NCI-H2227 treated with DMSO at 0.1 percent for 48 hours (cell line): ENCODE data around the gene ARFGEF2.
A peak's percentile ranks its signal among the peaks of the same experiment; 100 is the strongest.
"Not testable (repeated sequence)": the region's sequence is repeated elsewhere in the genome, so short reads cannot be mapped to it uniquely, and the experiment has no call there.

Experiments used
- DNase-seq: peaks from one replicate; lab custom pipeline; 2025; lab: John Stamatoyannopoulos, UW

ARFGEF2 gene

DNA sequence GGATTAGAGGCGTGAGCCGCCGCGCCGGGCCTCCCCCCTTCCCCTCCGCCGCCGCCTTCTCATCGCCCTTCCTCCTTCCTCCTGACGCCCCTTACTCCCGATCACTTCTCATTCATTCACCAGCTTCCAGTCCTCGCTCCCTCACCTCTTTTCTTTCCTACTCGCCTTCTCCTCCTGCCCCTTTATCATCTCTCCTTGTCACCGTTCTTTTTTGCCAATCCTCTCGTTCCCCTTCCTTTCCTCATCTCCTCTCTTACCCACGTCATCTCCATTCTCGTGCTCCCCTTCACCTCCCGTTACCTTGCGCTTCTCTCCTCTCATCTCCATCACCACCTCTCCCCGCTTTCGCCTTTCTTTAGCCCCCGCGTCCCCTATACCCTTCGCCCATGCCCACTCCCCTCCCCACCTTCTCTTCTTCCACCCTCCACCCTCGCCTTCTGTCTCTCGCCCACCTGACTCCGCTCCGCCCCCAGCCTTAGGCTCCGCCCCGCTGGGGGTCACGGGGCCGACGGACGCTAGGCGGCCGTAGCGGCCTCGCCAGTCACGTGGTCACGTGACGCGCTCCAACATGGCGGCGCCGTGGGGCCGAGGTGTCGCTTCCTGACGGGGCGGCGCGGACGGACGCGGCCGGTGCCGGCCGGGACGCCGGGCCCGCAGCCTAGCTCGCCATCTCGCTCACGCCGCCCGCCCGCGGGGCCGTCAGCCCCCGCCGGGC lies at the start of gene ARFGEF2:
ARFGEF2 (plus strand) TSS at position 544 of the 715 bp plus-strand sequence. CDS start 179 bp downstream, outside the sequence.
- DNase-seq: peak; percentile 86

- DNase-seq: no peak
These were observed 46.1 kb upstream of the ARFGEF2 start for GRCh38 chr20:48875233-48875913.

- no peak for DNase-seq
These were observed 45.6 kb upstream of the ARFGEF2 start for GRCh38 chr20:48875914-48876240.

DNA sequence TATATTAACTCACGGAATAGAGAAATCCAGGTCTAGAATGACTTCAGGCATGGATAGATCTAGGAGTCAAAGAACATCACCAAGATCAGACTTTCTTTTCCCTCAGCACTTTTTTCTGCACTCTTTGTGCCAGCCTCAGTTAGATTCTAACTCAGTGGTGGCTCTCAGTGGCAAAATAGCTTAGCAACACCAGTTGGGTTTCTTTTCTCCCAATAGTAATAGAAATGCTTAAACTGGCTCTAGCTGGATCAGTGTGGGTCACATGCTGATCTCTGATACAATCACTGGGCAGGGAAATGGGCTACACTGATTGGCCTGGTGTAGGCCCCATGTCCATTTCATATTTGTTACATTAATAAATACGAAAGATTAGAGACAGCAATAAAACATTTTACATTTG lies 44.2 kb upstream of the ARFGEF2 start:
- DNase-seq: no peak

- DNase-seq: no peak
These were observed 42.8 kb upstream of the ARFGEF2 start for GRCh38 chr20:48878534-48879248.

DNA sequence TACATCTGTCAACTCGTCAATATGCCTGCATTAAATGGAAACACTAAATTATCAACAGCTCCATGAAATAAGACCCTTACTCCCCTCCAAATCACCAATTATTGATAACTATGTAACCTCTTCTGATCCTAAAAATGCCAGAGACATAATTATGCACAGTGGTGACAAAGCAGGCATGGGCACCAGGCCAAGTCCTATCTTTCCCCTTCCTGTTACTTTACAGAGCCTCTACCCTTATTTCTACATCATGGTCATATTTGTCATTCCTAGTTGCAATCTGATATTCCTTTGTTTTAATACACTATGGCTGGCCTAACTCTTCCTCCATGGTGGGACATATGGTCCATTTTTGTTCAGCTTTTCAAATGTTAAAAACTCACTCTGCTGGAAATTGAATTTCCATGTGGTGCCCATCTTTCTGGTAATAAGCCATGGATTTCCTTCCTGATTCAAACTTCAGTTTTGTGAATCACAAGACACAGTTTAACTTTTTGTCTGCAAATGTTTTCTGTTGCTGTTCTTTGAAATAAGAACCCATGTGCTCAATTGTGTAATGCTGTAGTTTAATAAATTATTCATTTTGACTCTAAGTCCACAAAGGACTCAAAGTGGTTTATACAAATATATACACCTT lies 41.8 kb upstream of the ARFGEF2 start:
- DNase-seq: no peak

DNA sequence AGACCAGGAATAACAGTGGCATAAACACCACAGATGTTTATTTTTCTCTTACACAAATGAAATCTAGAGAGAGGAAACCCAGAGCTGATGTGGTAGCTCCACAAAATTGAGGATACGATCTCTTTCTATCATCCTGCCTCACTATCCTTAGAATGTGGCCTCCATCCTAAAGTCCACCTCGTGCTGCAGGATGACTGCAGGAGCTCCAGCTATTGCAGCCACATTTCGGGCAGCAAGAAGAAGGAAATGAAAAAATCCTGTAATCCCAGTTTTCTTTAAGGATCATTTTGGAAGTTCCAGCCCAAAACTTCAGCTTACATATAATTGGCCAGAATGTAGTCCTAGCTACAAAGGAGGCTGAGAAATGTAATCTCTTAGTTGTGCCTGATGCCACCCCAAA lies 41.2 kb upstream of the ARFGEF2 start:
- DNase-seq: no peak

- DNase-seq: no peak
These were observed 40.4 kb upstream of the ARFGEF2 start for GRCh38 chr20:48880981-48881657.

DNA sequence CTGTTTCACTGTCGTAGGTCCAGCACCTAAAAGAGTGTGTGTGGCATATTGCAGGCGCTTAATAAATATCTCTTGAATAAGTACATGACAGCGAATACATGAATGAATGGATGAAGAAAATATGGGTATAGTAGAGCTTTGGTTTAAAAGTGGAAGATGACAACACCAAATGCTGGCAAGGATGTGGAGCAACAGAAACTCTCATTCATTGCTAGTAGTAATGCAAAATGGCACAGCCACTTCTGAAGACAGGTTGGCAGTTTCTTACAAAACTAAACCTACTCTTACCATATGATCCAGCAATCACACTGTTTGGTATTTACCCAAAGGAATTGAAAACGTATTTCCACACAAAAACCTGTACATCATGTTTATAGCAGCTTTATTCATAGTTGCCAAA lies 36.3 kb upstream of the ARFGEF2 start:
- DNase-seq: no peak

GRCh38 chr20:48886194-48886593 lies 35.3 kb upstream of the ARFGEF2 start:
- DNase-seq: no peak

DNA sequence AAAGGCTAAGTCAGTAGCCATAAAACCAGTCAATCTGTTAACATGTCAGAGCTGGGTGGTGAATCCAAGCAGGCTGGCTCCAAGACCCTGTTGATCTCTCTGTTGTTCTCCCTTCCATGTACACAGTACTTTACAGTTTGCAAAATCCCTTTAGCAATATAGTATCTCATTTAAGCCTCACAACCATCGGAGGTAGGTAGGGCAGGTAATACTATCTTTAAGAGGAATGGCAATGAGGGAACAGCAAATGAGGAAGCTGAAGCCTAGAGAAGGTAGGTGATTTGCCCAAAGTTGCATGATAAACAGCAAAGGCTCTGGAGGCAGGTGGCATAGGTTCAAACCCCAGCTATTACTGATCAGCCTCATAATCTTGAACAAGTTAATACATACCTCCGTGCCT lies 34.7 kb upstream of the ARFGEF2 start:
- DNase-seq: no peak

- DNase-seq: not testable (repeated sequence)
These were observed 33.0 kb upstream of the ARFGEF2 start for GRCh38 chr20:48888517-48888916.

GRCh38 chr20:48889140-48889790 lies 32.2 kb upstream of the ARFGEF2 start:
- DNase-seq: no peak

- no peak for DNase-seq
These were observed 30.1 kb upstream of the ARFGEF2 start for GRCh38 chr20:48891235-48892048.

GRCh38 chr20:48892049-48892470 lies 29.5 kb upstream of the ARFGEF2 start:
- DNase-seq: no peak

DNA sequence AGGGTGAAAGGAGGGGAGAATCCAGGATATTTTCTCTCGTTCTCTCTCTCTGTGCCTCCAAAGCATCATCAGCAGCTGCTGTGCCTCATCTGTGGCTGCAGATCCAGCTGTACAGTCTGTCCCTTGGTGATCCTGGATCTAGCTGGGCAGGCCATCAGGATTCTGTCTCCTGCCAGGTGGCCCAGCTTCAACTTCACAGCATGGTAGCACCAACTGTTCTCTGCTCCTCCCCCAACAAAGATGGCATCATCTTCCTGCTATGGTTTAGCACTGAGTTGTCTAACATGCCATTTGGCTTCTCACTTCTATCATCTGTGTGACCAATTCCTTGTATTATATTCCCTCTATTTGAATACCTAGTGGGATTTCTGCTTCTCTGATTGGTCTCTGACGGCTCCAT lies 28.6 kb upstream of the ARFGEF2 start:
- no peak for DNase-seq

- DNase-seq: no peak
These were observed 28.1 kb upstream of the ARFGEF2 start for GRCh38 chr20:48893374-48893773.

DNA sequence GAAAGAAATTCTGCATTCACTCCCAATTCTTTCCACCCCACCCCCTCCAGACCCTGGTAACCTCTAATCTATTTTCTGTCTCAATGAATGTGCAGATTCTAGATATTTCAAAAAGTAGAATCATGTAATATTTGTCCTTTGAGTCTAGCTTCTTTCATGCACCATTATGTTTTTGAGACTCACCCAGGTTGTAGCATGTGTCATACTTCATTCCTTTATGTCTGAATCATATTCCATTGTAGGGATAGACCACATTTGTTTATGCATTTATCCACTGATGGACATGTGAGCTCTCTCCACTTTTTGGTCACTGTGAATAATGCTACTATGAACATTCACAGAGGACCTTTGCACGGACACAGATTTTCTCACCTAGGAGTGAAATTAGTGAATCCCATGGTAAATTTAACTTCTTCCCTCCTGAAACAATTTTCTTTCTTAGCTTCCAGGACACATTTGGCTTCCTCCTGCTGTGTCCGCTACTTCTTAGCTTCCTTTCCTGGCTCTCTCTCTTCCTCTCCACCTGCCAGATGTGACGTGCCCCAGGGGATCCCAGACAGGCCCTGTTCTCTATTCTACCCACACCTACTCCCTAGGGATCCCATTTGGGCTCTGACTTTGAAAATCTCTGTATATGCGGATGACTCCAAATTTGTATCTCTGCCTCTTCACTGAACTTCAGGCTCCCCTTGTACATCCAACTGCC lies 24.1 kb upstream of the ARFGEF2 start:
- no peak for DNase-seq

DNA sequence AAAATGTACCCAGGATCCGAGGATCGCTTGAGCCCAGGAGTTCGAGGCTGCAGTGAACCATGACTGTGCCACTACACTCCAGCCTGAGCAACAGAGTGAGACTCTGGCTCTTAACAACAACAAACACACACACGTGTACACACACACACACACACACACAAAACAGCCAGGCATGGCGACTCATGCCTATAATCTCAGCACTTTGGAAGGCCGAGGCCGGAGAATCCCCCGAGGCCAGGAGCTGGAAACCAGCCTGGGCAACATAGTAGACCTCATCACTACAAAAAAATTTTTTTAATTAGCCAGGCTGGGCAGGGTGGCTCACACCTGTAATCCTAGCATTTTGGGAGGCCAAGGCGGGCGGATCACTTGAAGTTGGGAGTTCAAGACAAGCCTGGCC lies 23.3 kb upstream of the ARFGEF2 start:
- DNase-seq: no peak

DNA sequence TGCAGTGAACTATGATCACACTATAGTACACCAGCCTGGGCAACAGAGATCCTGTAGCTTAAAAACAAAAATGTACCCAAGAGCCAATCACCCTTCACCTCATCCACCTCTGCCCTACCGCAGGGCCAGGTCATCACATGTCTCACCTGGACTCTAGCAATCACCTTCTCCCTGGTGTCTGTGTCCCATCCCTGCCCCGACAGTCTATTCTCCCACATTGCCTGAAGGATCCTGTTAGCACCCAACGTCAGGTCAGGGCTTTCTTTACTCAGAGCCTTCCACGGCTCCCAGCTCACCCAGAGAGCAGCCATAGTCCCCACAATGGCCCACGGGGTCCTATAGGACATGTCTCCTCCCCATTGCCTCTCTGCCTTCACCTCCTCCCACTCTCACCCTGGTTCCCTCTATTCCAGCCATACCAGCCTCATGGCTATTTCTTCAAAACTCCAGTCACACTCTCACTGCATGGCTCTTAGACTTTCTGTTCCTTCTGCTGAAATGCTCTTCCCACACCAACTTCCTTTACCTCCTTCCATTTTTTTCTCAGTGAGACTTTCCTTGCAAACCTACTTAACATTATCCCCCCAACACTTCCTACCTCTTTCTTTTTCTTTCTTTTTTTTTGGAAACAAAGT lies 22.5 kb upstream of the ARFGEF2 start:
- no peak for DNase-seq
